BJ (cell line): Measurements from ENCODE around the gene TEX54. TPM values are rescaled to one million over a fixed set of nuclear protein-coding genes. Genes with fewer than 3 reads are reported as not detected.

Experiments
- CTCF ChIA-PET: fragments of 350-600 bp; formaldehyde crosslinking; extraction: SDS; loops from one replicate; lab custom pipeline; 2021; ENCODE audit warnings: antibody characterized with exemption, inconsistent platforms; lab: Yijun Ruan, JAX
- POLR2A ChIA-PET: fragments of 300-600 bp; sonication (Branson Sonifier 250); formaldehyde crosslinking; extraction: SDS; loops from one replicate; lab custom pipeline; 2021; ENCODE audit warnings: antibody characterized with exemption; lab: Charles Lee
- DNase-seq: peaks from one replicate; pipeline ENCODE4 v3.0.0-alpha.2; 2011; ENCODE audit warnings: low read depth
- H3K27me3 ChIP-seq: 2 replicates; pipeline ENCODE4 v1.6.0; 2011; ENCODE audit warnings: low read length; ENCODE audit not compliant: control insufficient read depth, insufficient read depth
- H3K36me3 ChIP-seq: 2 replicates; pipeline ENCODE4 v1.5.1; 2011; ENCODE audit warnings: low read length; ENCODE audit not compliant: control insufficient read depth, insufficient read depth
- H3K4me3 ChIP-seq: 2 replicates; pipeline ENCODE4 v1.5.1; 2011; ENCODE audit warnings: low read depth, mild to moderate bottlenecking, control low read depth, low read length
- polyA plus RNA-seq: library from polyadenylated mRNA; depleted of rRNA; stranded (reverse); fragments of >200 nt; gene quantifications from 2 replicates; pipeline ENCODE4 v1.2.3, GENCODE V29; 2011
- TF ChIP-seq, protein P1 (sequence below): IDR thresholded peaks from 2 replicates; pipeline ENCODE4 v1.5.1; 2011; ENCODE audit warnings: low read depth, mild to moderate bottlenecking, control low read depth, inconsistent platforms, low read length, moderate library complexity; ENCODE audit not compliant: insufficient read depth

The TEX54 gene
- polyA plus RNA-seq, 1 experiment = not detected

DNA sequence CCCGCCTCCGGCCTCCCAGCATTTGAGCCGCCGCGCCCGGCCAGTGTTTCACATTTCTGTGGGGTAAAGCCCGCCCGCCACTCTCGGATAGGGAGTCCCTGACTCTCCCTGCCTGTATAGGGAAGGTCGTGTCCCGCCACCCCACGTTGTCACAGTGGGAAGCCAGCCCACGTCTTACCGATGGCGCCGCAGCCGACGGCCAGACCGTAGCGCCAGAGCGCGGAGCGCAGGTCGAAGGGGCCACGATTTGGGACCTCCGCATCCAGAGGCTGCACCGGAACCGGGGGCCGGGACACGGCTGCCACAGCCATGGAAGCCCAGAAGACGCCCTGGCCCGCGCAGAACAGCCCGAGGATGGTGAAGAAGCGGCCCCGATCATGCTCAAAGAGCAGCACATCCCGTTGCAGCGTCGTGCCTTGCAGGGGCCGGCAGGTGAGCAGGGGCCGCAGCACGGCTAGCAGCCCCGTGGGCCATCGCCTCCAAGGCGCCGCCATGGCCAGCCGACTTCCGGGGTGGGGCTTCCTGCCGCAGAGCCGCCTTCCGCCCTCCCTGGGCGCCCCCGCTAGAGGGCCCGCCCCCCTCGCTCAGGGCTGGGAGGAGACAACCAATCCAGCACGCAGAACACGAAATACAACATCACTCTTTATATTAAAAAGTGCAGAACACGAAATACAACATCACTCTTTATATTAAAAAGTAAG, 41.0 kb downstream of the TEX54 start, which contains the start of gene TMEM223:
Gene TMEM223, minus strand, starts transcription at position 506 of the 701 bp plus-strand sequence. Its CDS starts 12 bp downstream, at position 494.
- POLR2A ChIA-PET = interaction anchor here (0.7 kb wide), 1 partner anchor 48 kb away, joined by 13 read pairs; no protein-coding TSS in a partner anchor
- TF ChIP-seq, protein P1, sequence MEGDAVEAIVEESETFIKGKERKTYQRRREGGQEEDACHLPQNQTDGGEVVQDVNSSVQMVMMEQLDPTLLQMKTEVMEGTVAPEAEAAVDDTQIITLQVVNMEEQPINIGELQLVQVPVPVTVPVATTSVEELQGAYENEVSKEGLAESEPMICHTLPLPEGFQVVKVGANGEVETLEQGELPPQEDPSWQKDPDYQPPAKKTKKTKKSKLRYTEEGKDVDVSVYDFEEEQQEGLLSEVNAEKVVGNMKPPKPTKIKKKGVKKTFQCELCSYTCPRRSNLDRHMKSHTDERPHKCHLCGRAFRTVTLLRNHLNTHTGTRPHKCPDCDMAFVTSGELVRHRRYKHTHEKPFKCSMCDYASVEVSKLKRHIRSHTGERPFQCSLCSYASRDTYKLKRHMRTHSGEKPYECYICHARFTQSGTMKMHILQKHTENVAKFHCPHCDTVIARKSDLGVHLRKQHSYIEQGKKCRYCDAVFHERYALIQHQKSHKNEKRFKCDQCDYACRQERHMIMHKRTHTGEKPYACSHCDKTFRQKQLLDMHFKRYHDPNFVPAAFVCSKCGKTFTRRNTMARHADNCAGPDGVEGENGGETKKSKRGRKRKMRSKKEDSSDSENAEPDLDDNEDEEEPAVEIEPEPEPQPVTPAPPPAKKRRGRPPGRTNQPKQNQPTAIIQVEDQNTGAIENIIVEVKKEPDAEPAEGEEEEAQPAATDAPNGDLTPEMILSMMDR = peak; percentile 8; the same call in 1 of the 2 replicates
- CTCF ChIA-PET = no interaction called here
- Histone ChIP-seq H3K4me3 (peak within 1 kb of the TSS; percentile 88), H3K36me3 (peaks cover 21% of the 10 kb centered on the region), H3K27me3 (no peaks in the 10 kb centered on the region)
- DNase-seq = peak; percentile 26

DNA sequence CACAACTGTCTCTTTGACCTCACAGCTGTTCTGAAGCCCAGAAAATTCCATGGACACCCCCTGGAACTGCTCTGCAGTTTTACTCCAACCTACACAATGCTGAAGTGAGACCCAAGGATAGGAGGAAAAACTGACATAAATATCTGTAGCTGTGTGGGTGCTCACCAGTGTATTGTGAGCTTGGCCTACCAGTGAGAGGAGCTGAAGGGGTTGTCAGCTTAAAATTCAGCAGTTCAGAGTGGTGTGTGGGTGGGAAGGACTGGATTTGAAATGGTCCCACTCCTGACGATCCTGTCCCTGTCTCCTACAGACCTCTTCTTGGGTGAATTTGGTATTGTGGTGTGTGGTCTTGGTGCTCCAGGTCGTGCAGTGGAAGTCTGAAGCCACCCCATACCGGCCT, 43.1 kb downstream of the TEX54 start:
- TF ChIP-seq, protein P1 = no peak
- H3K4me3 ChIP-seq = no peak overlapping the region
- H3K36me3 ChIP-seq = peaks cover 14% of the 10 kb centered on the region
- ChIA-PET POLR2A (no interaction called here), CTCF (interaction anchor here (0.8 to 6.8 kb wide), 2 partner anchors 16 to 17 kb away, joined by 3 to 122 read pairs; partner anchors contain the start of genes NXF1 and TAF6L)
- no peaks in the 10 kb centered on the region for H3K27me3 ChIP-seq
- no peak for DNase-seq

DNA sequence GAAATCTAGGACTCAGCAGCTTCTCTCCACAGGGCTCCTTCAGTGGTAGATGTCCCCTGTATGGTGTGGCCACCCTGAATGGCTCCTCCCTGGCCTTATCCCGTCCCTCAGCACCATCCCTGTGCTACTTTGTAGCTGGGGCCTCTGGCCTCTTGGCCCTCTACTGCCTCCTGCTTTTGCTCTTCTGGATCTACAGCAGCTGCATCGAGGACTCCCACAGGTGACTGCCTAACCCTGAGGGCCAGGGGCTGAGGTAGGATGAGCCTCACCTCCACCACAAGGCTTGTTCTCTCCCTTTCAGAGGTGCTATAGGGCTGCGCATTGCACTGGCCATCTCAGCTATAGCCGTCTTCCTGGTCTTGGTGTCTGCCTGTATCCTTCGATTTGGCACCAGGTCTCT, 43.6 kb downstream of the TEX54 start:
- POLR2A ChIA-PET = no interaction called here
- no peak for DNase-seq
- H3K36me3 ChIP-seq = peaks cover 12% of the 10 kb centered on the region
- TF ChIP-seq, protein P1 = no peak
- H3K4me3 ChIP-seq = no peak overlapping the region
- no peaks in the 10 kb centered on the region for H3K27me3 ChIP-seq
- CTCF ChIA-PET = interaction anchor here (0.8 to 6.8 kb wide), 3 partner anchors 16 to 74 kb away, joined by 3 to 122 read pairs (median 76); partner anchors contain the start of genes NXF1 and TAF6L

DNA sequence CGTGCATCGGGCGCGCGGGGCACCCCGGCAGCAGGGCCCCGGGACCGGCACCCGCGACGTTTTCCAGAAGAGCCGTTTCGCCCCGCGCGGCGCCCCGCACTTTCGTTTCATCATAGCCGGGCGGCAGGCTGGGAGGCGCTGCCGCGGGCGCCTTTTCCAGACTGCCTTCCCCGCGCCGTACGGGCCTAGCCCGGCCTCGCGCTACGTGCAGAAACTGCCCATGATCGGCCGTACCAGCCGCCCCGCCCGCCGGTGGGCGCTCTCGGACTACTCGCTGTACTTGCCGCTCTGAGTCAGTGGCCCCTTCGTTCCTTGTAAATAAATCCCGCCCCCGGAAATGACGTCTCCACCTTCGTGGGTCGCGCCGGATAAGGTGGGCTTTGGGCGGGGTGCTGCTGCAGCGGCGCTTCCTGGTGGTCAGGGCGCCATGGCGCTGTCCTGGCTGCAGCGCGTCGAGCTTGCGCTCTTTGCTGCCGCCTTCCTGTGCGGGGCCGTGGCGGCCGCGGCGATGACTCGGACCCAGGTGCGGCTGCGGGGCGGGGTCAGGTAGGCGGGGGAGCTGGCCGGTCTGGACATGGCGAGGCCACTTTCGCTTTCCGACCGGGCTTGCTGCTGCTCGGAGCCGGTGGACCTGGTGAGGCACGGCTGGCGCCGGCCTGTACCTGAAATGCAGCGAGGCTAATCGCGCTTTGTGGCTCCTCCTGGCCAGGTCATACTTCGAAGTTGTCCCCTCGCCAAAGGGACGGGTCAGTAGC, 45.5 kb downstream of the TEX54 start, which contains the start of gene TMEM179B:
Gene TMEM179B, plus strand, starts transcription at position 398 of the 755 bp plus-strand sequence. Its CDS starts 30 bp downstream, at position 428.
- Histone ChIP-seq H3K27me3 (no peaks in the 10 kb centered on the region), H3K36me3 (peaks cover 11% of the 10 kb centered on the region), H3K4me3 (peak within 1 kb of the TSS; percentile 69)
- DNase-seq = peak; percentile 82
- TF ChIP-seq, protein P1 = peak; percentile 82
- ChIA-PET CTCF (interaction anchor here (0.7 to 6.8 kb wide), 39 partner anchors 9 to 392 kb away, joined by 3 to 122 read pairs (median 5); partner anchors contain the start of genes BSCL2, GNG3, LRRN4CL and NXF1), POLR2A (interaction anchor here (1.0 kb wide), 1 partner anchor 26 kb away, joined by 3 read pairs; the partner anchor contains the start of gene POLR2G)
